Embryonic facial prominence (tissue), 1 donor: ENCODE data around the gene SLC35F1.

ENCODE experiments used
- DNase-seq: peaks from one replicate; pipeline ENCODE4 v3.0.0-alpha.2; 2016; ENCODE audit errors: extremely low spot score

SLC35F1 gene

GRCh38 chr6:118277631-118278030, 370.6 kb downstream of the SLC35F1 start:
- DNase-seq, result no peak

- no peak for DNase-seq
Observed at GRCh38 chr6:118280210-118280609, 373.1 kb downstream of the SLC35F1 start.

GRCh38 chr6:118281291-118281690, 374.2 kb downstream of the SLC35F1 start:
- no peak for DNase-seq

DNA sequence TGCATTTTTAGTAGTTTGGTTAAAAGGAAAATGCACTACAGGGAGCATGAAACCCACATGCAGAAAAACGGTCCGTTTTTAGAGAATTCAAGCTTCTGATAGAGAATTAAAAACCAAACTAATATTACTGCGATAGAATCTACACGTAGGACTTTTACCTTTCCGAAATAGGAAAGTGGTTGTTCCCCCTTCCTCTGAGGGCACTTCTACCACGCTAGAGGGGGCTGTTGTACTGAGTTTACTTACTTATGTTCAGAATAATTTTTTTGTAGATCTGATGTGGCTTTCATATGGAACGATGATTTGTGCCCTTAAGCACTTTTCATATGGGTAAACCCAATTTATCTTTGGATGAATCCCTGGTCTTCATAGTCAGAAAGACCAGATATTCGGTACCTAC, 376.7 kb downstream of the SLC35F1 start:
- peak; percentile 65 for DNase-seq

DNA sequence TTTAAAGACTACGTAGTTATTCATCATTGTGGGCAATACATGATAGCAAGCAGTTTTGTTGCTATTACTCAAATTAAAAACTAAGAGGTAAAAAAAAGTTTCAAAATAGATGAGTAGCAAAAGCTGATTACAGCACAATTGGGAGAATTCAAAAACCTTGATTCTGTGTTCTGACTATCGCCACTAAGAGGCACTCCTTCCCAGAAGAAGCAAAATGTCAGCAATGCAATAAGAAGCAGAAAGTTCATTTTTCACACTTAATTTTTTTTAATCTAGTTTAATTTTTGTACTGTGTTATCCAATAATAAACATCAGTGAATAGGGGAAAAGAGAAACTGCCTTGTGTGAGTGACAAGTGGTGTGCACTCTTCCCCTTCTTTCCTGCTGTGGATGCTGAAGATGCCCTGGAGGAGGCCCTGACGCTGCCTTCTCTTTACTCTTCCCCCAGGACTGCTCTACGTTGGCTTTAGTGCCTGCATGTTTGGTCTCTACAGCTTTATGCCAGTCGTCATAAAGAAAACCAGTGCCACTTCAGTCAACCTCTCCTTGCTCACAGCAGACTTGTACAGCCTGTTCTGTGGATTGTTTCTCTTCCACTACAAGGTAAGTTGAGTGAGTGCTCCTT, 377.8 kb downstream of the SLC35F1 start:
- no peak for DNase-seq

DNA sequence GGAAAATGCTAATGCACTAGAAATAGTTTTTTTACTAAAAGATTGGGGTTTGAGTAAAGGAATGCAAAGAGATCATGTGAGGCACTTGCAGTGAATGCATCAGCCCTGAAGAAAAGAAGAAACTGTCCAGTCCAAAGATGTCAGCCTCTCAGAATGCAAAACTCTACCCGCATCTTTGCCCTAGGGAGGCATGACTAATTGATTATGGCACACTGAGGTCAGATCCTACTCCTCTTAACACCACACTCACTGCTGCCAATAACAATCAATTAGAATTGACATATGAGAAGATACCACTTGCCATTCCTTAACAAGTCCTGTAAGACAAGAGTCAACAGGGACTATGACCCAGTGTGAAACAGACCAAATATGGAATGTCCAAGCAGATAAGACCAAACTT, 378.7 kb downstream of the SLC35F1 start:
- DNase-seq, result no peak

- DNase-seq, result no peak
Observed at GRCh38 chr6:118288355-118289124, 381.5 kb downstream of the SLC35F1 start.

GRCh38 chr6:118292558-118292957, 385.5 kb downstream of the SLC35F1 start:
- DNase-seq, result no peak

DNA sequence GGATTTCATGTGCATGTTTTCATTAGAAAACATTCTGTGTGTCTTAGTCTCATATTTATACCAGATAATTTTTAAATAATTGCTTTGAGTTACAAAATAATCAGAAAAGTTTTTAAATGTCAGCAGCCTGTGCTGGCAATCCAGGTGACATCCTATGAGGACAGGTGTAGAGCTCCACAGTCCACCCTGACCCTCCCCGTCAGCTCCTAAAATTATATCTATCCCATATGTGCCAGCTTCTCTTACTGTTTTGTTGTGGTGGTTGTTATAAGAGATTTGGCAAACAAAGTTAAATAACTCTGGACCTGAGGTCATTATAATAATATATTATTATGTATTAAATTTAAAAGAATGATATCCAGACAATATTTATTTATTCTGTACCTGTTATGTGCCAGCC, 387.8 kb downstream of the SLC35F1 start:
- DNase-seq, result no peak

- no peak for DNase-seq
Observed at GRCh38 chr6:118295336-118295735, 388.3 kb downstream of the SLC35F1 start.

- DNase-seq, result no peak
Observed at GRCh38 chr6:118296129-118296901, 389.3 kb downstream of the SLC35F1 start.

DNA sequence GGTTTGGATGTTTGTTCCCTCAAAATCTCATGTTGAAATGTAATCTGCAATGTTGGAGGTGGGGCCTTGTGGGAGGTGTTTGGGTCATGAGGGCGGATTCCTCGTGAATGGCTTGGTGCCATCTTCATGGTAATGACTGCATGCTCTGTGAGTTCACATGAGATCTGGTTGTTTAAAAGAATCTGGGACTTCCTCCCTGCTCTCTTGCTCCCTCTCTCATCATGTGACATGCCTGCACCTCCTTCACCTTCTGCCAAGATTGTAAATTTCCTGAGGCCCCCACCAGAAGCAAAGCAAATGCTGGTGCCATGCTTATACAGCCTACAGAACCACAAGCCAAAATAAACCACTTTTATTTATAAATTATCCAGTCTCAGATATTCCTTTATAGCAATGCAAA, 390.8 kb downstream of the SLC35F1 start:
- DNase-seq, result no peak

- DNase-seq, result no peak
Observed at GRCh38 chr6:118298476-118299427, 391.7 kb downstream of the SLC35F1 start.

DNA sequence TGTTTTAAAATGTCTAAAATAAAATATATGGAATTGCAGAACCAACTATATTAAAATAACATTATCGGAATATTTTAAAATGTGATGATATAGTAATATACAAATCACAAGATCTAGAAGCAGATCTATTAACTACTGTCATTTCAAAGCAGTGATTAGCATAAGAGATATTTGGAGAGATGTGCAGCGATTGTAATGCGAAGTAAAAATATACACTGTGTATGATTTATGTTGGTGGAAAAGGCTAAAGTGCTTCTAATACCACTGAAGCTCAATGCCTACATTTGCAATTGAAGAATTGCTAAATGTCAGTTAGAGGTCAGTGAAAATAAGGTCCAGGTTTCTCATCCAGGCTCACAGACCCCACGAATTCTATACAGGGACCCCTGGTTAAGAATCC, 392.4 kb downstream of the SLC35F1 start:
- no peak for DNase-seq

GRCh38 chr6:118304321-118304720, 397.3 kb downstream of the SLC35F1 start:
- DNase-seq, result no peak

GRCh38 chr6:118305081-118305480, 398.0 kb downstream of the SLC35F1 start:
- no peak for DNase-seq

- DNase-seq, result no peak
Observed at GRCh38 chr6:118306392-118307238, 399.6 kb downstream of the SLC35F1 start.

GRCh38 chr6:118307581-118307980, 400.5 kb downstream of the SLC35F1 start:
- DNase-seq, result no peak

- DNase-seq, result no peak
Observed at GRCh38 chr6:118309337-118310093, 402.5 kb downstream of the SLC35F1 start.

- no peak for DNase-seq
Observed at GRCh38 chr6:118313208-118313607, 406.1 kb downstream of the SLC35F1 start.
